Endothelial cell (in vitro differentiated cells): Measurements from ENCODE around the gene FUBP3. TPM values are rescaled to one million over a fixed set of nuclear protein-coding genes. Genes with fewer than 3 reads are reported as not detected.
A peak's percentile ranks its signal among the peaks of the same experiment; 100 is the strongest.

ENCODE experiments used
- DNase-seq: peaks from one replicate; pipeline ENCODE4 v3.0.0; 2021; ENCODE audit warnings: low spot score
- H3K27ac Mint-ChIP-seq: one replicate; pipeline ENCODE4 v1.8.0; 2021; ENCODE audit warnings: mixed read lengths, inconsistent platforms; ENCODE audit not compliant: unreplicated experiment
- H3K27me3 Mint-ChIP-seq: one replicate; pipeline ENCODE4 v1.8.0; 2021; ENCODE audit warnings: mild to moderate bottlenecking, moderate library complexity, mixed read lengths, inconsistent platforms; ENCODE audit not compliant: unreplicated experiment
- H3K36me3 Mint-ChIP-seq: one replicate; pipeline ENCODE4 v1.8.0; 2021; ENCODE audit warnings: mild to moderate bottlenecking, low read depth, mixed read lengths, inconsistent platforms; ENCODE audit not compliant: unreplicated experiment
- H3K4me1 Mint-ChIP-seq: one replicate; pipeline ENCODE4 v1.8.0; 2021; ENCODE audit warnings: mild to moderate bottlenecking, mixed read lengths, inconsistent platforms; ENCODE audit not compliant: unreplicated experiment
- H3K4me3 Mint-ChIP-seq: one replicate; pipeline ENCODE4 v1.8.0; 2021; ENCODE audit warnings: mild to moderate bottlenecking, mixed read lengths, inconsistent platforms; ENCODE audit not compliant: unreplicated experiment
- H3K9me3 Mint-ChIP-seq: one replicate; pipeline ENCODE4 v1.8.0; 2021; ENCODE audit warnings: mixed read lengths, inconsistent platforms; ENCODE audit not compliant: unreplicated experiment
- total RNA-seq: library from RNA; stranded (reverse); fragmentation: NEBNext Ultra II Directional; extraction: Animal tissue kit (Norgen Biotek cat#: 25700); gene quantifications from one replicate; pipeline ENCODE4 v1.2.1, GENCODE V29; 2021; ENCODE audit not compliant: unreplicated experiment
- TF ChIP-seq, protein P1 (sequence below): fragments of 200-600 bp; sonication (generic); IDR thresholded peaks from one replicate; pipeline ENCODE4 v1.5.0; 2021; ENCODE audit warnings: antibody characterized with exemption; ENCODE audit not compliant: unreplicated experiment

The FUBP3 gene
- total RNA-seq, 1 donor from 2014 or later = 61.9 TPM

DNA sequence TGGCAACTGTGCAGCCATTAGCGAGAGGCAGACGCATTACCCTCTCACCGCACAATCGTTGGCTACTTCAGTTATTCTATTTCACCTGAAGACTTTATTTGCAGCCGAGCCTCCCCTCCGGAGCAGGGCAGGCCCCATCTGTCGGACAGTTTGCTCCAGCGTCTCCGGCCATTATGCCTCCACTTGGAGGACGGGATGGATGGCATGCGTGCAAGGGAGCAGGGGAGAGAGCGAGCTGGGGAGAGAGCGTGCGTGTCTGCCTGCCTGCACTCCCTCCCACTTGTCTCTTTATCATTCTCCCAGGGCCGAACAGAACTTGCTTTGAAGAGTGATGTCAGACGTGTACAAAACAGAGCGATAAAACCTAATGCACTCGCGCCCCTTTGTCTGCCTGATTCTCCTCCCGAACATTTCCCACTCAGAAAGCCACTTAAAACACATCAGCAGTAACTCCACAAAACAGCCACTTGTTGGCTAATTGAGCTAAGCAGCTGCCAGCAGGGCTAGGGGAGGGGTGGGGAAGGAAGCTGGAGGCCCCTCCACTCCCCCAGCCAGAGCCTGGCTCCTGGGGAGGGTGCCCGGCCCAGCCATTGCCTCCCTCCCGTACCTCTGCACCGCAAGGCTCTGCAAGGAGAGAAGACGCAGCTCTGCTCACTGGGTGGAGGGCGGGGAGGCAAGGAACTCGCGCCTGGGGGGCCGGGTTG, 43.4 kb upstream of the FUBP3 start:
- no peak overlapping the region for H3K27ac Mint-ChIP-seq
- TF ChIP-seq, protein P1, sequence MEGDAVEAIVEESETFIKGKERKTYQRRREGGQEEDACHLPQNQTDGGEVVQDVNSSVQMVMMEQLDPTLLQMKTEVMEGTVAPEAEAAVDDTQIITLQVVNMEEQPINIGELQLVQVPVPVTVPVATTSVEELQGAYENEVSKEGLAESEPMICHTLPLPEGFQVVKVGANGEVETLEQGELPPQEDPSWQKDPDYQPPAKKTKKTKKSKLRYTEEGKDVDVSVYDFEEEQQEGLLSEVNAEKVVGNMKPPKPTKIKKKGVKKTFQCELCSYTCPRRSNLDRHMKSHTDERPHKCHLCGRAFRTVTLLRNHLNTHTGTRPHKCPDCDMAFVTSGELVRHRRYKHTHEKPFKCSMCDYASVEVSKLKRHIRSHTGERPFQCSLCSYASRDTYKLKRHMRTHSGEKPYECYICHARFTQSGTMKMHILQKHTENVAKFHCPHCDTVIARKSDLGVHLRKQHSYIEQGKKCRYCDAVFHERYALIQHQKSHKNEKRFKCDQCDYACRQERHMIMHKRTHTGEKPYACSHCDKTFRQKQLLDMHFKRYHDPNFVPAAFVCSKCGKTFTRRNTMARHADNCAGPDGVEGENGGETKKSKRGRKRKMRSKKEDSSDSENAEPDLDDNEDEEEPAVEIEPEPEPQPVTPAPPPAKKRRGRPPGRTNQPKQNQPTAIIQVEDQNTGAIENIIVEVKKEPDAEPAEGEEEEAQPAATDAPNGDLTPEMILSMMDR = no peak
- H3K36me3 Mint-ChIP-seq = no peaks in the 10 kb centered on the region
- H3K9me3 Mint-ChIP-seq = no peaks in the 10 kb centered on the region
- peaks cover 15% of the 10 kb centered on the region for H3K27me3 Mint-ChIP-seq
- H3K4me1 Mint-ChIP-seq = peaks cover 11% of the 10 kb centered on the region
- H3K4me3 Mint-ChIP-seq = peak overlapping the region; percentile 4
- DNase-seq = no peak

DNA sequence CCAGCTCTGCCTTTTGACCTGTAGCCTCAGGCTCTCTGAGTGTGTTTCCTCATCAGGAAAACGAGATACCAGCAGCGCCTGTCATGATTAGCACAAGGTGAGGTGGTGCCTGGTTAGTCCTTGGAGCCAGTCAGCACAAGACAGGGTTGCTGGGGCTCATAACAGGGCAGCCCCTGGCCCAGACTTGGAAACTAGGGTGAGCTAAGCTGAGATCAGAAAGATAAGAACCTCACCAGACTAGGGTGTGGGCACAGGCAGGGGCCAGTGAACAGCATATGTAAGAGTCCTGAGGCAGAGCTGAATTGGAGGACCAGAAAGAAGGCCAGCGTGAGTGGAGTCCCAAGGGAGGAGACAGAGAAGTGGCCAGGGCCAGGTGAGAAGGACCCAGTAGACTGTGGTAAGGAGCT, 42.7 kb upstream of the FUBP3 start:
- Mint-ChIP-seq H3K4me1 (peaks cover 11% of the 10 kb centered on the region), H3K27ac (no peak overlapping the region), H3K4me3 (no peak overlapping the region), H3K27me3 (peaks cover 17% of the 10 kb centered on the region), H3K36me3 (no peaks in the 10 kb centered on the region), H3K9me3 (no peaks in the 10 kb centered on the region)
- DNase-seq = no peak
- TF ChIP-seq, protein P1 = no peak

DNA sequence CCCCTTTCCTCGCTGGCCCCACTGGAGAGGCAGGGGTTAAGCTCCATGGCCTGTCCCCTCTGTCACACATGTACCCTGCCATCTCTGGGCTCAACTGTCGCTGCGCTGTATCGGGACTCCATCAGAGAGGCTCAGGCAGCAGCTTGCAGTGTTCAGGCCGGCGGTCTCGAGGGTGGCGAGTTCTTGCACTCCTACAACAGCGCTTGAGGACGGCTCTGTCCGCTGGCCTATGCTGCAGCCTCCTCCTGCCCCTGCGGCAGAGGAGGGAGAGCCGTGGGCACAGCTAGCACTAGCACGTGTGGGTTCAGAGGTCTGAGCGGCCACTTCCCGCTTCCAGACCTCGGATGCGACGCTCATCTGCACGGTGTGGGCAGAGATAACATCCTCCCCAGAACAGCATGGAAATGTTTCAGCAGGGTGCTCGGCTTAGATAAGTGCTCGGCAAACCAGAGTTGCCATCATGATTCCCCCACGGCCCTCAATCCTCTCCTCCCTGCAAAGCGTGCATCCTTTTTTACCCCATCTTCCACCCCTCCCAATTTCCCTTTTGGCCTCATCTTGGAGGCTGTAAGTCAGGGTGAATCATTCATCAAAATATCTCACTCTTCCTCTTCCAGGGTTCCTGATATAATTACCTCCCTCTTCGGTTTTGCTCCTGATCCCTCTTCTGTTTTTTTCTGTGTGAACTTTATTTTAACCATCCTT, 41.9 kb upstream of the FUBP3 start:
- Mint-ChIP-seq H3K27ac (no peak overlapping the region), H3K9me3 (no peaks in the 10 kb centered on the region), H3K4me3 (no peak overlapping the region), H3K36me3 (no peaks in the 10 kb centered on the region), H3K4me1 (peaks cover 11% of the 10 kb centered on the region), H3K27me3 (peaks cover 19% of the 10 kb centered on the region)
- TF ChIP-seq, protein P1 = no peak
- DNase-seq = no peak

DNA sequence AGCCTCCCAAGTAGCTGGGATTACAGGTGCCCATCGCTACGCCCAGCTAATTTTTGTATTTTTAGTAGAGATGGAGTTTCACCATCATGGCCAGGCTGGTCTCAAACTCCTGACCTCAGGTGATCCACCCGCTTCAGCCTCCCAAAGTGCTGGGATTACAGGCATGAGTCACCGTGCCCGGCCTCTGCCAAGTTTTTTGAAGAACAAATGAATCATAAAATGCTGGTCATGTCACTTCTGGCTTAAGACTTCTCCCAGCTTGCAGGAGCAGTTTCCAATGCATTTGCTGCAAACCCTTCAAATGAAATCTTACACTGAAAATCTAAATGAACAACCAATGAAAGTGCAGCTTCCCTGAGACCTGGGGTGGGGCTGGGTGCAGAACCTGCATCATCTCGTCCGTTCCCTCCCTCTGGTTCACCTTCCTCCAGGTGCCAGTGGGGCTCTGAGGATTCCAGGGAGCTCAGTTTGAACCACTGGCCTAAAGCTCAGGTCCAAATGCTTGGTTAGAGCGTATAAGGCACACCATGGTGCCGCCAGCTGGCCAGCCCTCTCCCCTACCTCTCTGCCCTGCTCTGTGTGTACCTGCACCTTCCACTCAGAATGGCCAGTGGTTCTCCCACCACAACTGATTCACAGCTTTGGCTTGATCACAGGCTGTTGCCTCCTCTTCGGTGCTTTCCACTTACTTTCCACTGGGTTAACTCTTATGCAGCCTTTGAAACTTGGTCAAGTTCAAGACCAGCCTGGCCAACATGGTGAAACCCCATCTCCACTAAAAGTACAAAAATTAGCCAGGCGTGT, 39.8 kb upstream of the FUBP3 start:
- Mint-ChIP-seq H3K27ac (no peak overlapping the region), H3K4me3 (no peak overlapping the region), H3K9me3 (no peaks in the 10 kb centered on the region), H3K4me1 (peaks cover 11% of the 10 kb centered on the region), H3K27me3 (peaks cover 19% of the 10 kb centered on the region), H3K36me3 (no peaks in the 10 kb centered on the region)
- DNase-seq = no peak
- TF ChIP-seq, protein P1 = no peak
